Prostate gland (tissue), 2 donors: ENCODE data around the gene FCRLA.

Source experiments
- POLR2AphosphoS5 ChIP-seq: sonication (generic); formaldehyde crosslinking; IDR thresholded peaks from one replicate; pipeline ENCODE4 v1.6.1; 2017; ENCODE audit warnings: antibody characterized with exemption
- TF ChIP-seq, protein P1 (sequence below), 4 experiments: fragments of 200-600 bp in 2 of 4; fragments of 450-650 bp in 2 of 4; sonication (generic) in 2 of 4; IDR thresholded peaks; 1 replicate in 3 of 4; 2 replicates in 1 of 4; pipeline ENCODE4 v1.5.1; 2016 to 2019; ENCODE audit warnings: antibody characterized with exemption in 4 of 4, mild to moderate bottlenecking in 2 of 4, moderate library complexity in 2 of 4

DNA sequence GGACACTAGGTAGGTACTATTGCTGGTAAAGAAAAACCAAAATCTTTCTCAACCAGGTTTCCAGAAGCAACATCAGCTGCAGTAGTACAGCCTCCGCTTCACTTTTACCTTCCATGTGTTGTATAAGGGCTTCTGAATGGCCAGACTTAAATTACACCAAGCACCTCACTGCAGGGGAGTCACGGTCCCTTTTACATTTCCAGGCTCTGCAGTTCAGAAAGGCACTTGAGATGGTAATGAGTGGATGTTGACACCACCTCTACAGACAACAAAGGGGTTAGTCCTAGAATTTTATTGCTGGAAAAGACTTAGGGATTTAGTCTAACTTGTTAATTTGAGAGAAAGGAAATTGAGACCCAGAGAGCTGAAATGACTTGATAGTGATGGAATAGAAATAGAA is 30.6 kb downstream of the FCRLA start:
- TF ChIP-seq, protein P1, sequence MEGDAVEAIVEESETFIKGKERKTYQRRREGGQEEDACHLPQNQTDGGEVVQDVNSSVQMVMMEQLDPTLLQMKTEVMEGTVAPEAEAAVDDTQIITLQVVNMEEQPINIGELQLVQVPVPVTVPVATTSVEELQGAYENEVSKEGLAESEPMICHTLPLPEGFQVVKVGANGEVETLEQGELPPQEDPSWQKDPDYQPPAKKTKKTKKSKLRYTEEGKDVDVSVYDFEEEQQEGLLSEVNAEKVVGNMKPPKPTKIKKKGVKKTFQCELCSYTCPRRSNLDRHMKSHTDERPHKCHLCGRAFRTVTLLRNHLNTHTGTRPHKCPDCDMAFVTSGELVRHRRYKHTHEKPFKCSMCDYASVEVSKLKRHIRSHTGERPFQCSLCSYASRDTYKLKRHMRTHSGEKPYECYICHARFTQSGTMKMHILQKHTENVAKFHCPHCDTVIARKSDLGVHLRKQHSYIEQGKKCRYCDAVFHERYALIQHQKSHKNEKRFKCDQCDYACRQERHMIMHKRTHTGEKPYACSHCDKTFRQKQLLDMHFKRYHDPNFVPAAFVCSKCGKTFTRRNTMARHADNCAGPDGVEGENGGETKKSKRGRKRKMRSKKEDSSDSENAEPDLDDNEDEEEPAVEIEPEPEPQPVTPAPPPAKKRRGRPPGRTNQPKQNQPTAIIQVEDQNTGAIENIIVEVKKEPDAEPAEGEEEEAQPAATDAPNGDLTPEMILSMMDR (IDR thresholded peaks at IDR 0.05) = no peak
- TF ChIP-seq POLR2AphosphoS5 = no peak
